GM12878 (cell line): Measurements from ENCODE around the gene PSMA7. TPM values are rescaled to one million over a fixed set of nuclear protein-coding genes. Genes with fewer than 3 reads are reported as not detected.

Source experiments
- ATAC-seq: fragments of 200-7000 bp; cut with Tn5 transposase; 3 replicates; pipeline ENCODE4 v1.9.1; 2020; ENCODE audit warnings: mild to moderate bottlenecking, moderate library complexity
- BruUV-seq: library from RNA; stranded (reverse); fragments of 400-500 nt; replicated peaks from 2 replicates; lab custom pipeline; 2021; lab: Mats Ljungman, UMichigan
- CTCF ChIA-PET: fragments of 300-600 bp; sonication (Branson Sonifier 250); formaldehyde crosslinking; extraction: SDS; loops from one replicate; lab custom pipeline; 2021; ENCODE audit warnings: inconsistent platforms; lab: Yijun Ruan, JAX
- POLR2A ChIA-PET: fragments of 350-600 bp; formaldehyde crosslinking; extraction: SDS; loops from one replicate; lab custom pipeline; 2021; ENCODE audit warnings: inconsistent platforms; lab: Charles Lee
- RAD21 ChIA-PET: fragments of 300-600 bp; sonication (Branson Sonifier 250); formaldehyde crosslinking; loops from one replicate; lab custom pipeline; 2023; ENCODE audit warnings: antibody characterized with exemption; ENCODE audit not compliant: unreplicated experiment; lab: Charles Lee
- SMC1A ChIA-PET: fragments of 300-600 bp; sonication (Branson Sonifier 250); formaldehyde crosslinking; loops from one replicate; lab custom pipeline; 2023; ENCODE audit not compliant: unreplicated experiment, uncharacterized antibody; lab: Charles Lee
- DNase-seq: peaks from one replicate; pipeline ENCODE4 v3.0.0-alpha.2; 2011; ENCODE audit warnings: low read depth, low spot score
- FAIRE-seq: peaks from 3 replicates; lab custom pipeline; 2011; peaks lifted over from hg19 to GRCh38; lab: Jason Lieb, UNC
- H2AFZ ChIP-seq: 2 replicates; pipeline ENCODE4 v1.6.0; 2011; ENCODE audit warnings: low read depth, low read length, control low read depth; ENCODE audit not compliant: control insufficient read depth
- H3K27ac ChIP-seq: 2 replicates; pipeline ENCODE4 v1.5.1; 2011; ENCODE audit warnings: control low read depth; ENCODE audit not compliant: control insufficient read depth, insufficient read depth
- H3K27me3 ChIP-seq, 2 experiments: replicated peaks in 1 of 2; 2 replicates each; pipeline versions ENCODE4 v1.6.0 to v1.6.1; 2011; ENCODE audit warnings: low read length in 1 of 2; ENCODE audit not compliant: control insufficient read depth in 2 of 2, insufficient read depth in 2 of 2
- H3K36me3 ChIP-seq, 2 experiments: 2 replicates each; pipeline ENCODE4 v1.5.1; 2011; ENCODE audit warnings: low read length in 1 of 2; ENCODE audit not compliant: control insufficient read depth in 2 of 2, insufficient read depth in 2 of 2
- H3K4me1 ChIP-seq: 2 replicates; pipeline ENCODE4 v1.6.1; 2011; ENCODE audit warnings: mild to moderate bottlenecking, low read length, moderate library complexity, mixed read lengths; ENCODE audit not compliant: control insufficient read depth, insufficient read depth
- H3K4me2 ChIP-seq: 2 replicates; pipeline ENCODE4 v1.6.0; 2011; ENCODE audit warnings: control low read depth; ENCODE audit not compliant: control insufficient read depth, insufficient read depth
- H3K4me3 ChIP-seq: fragments of 200-600 bp; sonication (generic); 2 replicates; pipeline ENCODE4 v1.5.1; 2016
- H3K79me2 ChIP-seq: 2 replicates; pipeline ENCODE4 v1.6.0; 2011; ENCODE audit warnings: low read length; ENCODE audit not compliant: control insufficient read depth, insufficient read depth
- H3K9ac ChIP-seq: 2 replicates; pipeline ENCODE4 v1.8.0; 2011; ENCODE audit warnings: low read length, control low read depth, mixed read lengths; ENCODE audit not compliant: control insufficient read depth, insufficient read depth
- H3K9me3 ChIP-seq: replicated peaks from 3 replicates; pipeline ENCODE4 v1.5.1; 2011; ENCODE audit warnings: mild to moderate bottlenecking, low read length; ENCODE audit not compliant: control insufficient read depth, insufficient read depth
- H4K20me1 ChIP-seq: 2 replicates; pipeline ENCODE4 v1.6.0; 2011; ENCODE audit not compliant: control insufficient read depth, insufficient read depth
- CTCF ChIP-seq, 3 experiments: IDR thresholded peaks in 2 of 3; conservative IDR thresholded peaks in 1 of 3; 2 replicates each; pipeline ENCODE4 v1.5.1; 2011; ENCODE audit warnings: low read depth in 3 of 3, low read length in 3 of 3, mild to moderate bottlenecking in 3 of 3, control low read depth in 2 of 3, moderate library complexity in 2 of 3, inconsistent platforms in 1 of 3, mixed read lengths in 1 of 3; ENCODE audit not compliant: control insufficient read depth in 2 of 3, insufficient read depth in 1 of 3; ENCODE audit errors: extremely low read depth in 1 of 3
- EGR1 ChIP-seq, 2 experiments: IDR thresholded peaks; 1 replicate in 1 of 2; 2 replicates in 1 of 2; pipeline ENCODE4 v1.6.1; 2011 to 2012; ENCODE audit warnings: low read depth in 2 of 2, low read length in 2 of 2, borderline replicate concordance in 1 of 2, mild to moderate bottlenecking in 1 of 2, moderate library complexity in 1 of 2
- FOXK2 ChIP-seq: fragments of 450-650 bp; IDR thresholded peaks from 2 replicates; pipeline ENCODE4 v1.6.1; 2017; ENCODE audit warnings: mild to moderate bottlenecking, moderate library complexity
- HSF1 ChIP-seq: fragments of 150-350 bp; IDR thresholded peaks from 2 replicates; pipeline ENCODE4 v1.6.1; 2014; ENCODE audit warnings: mild to moderate bottlenecking, low read depth, low read length
- NFXL1 ChIP-seq: fragments of 450-650 bp; IDR thresholded peaks from 2 replicates; pipeline ENCODE4 v1.6.1; 2017; ENCODE audit warnings: antibody characterized with exemption, mild to moderate bottlenecking, borderline replicate concordance
- POLR2AphosphoS2 ChIP-seq: IDR thresholded peaks from 2 replicates; pipeline ENCODE4 v1.6.1; 2011; ENCODE audit warnings: low read depth, mild to moderate bottlenecking, low read length, improper control_type of control experiment, moderate library complexity
- SKIL ChIP-seq: fragments of 450-650 bp; IDR thresholded peaks from 2 replicates; pipeline ENCODE4 v1.6.1; 2017; ENCODE audit warnings: mild to moderate bottlenecking, low read depth, inconsistent platforms; ENCODE audit not compliant: poor library complexity, severe bottlenecking
- SMAD5 ChIP-seq: IDR thresholded peaks from 2 replicates; pipeline ENCODE4 v1.6.1; 2016; ENCODE audit warnings: antibody characterized with exemption, low read depth
- SPI1 ChIP-seq: IDR thresholded peaks from 2 replicates; pipeline ENCODE4 v1.6.1; 2011; ENCODE audit warnings: low read depth, mild to moderate bottlenecking, low read length, moderate library complexity, borderline replicate concordance; ENCODE audit not compliant: insufficient read depth
- TCF12 ChIP-seq: IDR thresholded peaks from 2 replicates; pipeline ENCODE4 v1.6.1; 2011; ENCODE audit warnings: low read depth, mild to moderate bottlenecking, low read length
- USF1 ChIP-seq: IDR thresholded peaks from 2 replicates; pipeline ENCODE4 v1.6.1; 2011; ENCODE audit warnings: borderline replicate concordance, low read depth, mild to moderate bottlenecking, moderate library complexity, mixed read lengths, low read length; ENCODE audit not compliant: insufficient read depth; ENCODE audit errors: extremely low read length
- ZNF207 ChIP-seq: fragments of 450-650 bp; IDR thresholded peaks from 2 replicates; pipeline ENCODE4 v1.6.1; 2014; ENCODE audit warnings: antibody characterized with exemption, mild to moderate bottlenecking, borderline replicate concordance
- ZNF24 ChIP-seq: fragments of 450-650 bp; IDR thresholded peaks from 2 replicates; pipeline ENCODE4 v1.6.1; 2017; ENCODE audit warnings: antibody characterized with exemption, mild to moderate bottlenecking
- WGBS: methylation state at CpG from one replicate; pipeline ENCODE4 v1.1.6; 2016; ENCODE audit warnings: low lambda C conversion rate; ENCODE audit not compliant: insufficient replicate concordance, insufficient coverage; ENCODE audit errors: missing lambda C conversion rate; 5-methylcytosine and 5-hydroxymethylcytosine counted together
- in situ Hi-C: fragments of 300-500 bp; cut with MboI; formaldehyde crosslinking; loops from 9 replicates; pipeline ENCODE4 v1.14.3; 2018; ENCODE audit warnings: mixed read lengths
- intact Hi-C: fragments of 100-400 bp; cut with micrococcal nuclease; formaldehyde crosslinking; loops from one replicate; pipeline ENCODE4 v1.14.2; 2022; ENCODE audit not compliant: unreplicated experiment
- polyA plus RNA-seq, 11 experiments: library from polyadenylated mRNA; depleted of rRNA in 4 of 11; unstranded in 6 of 11; stranded (reverse) in 5 of 11; fragments of >200 nt; fragmentation: Nextera tagmentation in 4 of 11; fragmentation: Illumina TruSeq in 1 of 11; extraction: Ambion mirVana in 4 of 11; extraction: Trizol in 1 of 11; gene quantifications; 1 replicate in 1 of 11; 2 replicates in 10 of 11; pipeline versions ENCODE4 v1.2.1 to v1.2.3, GENCODE V29; 2011 to 2016; ENCODE audit warnings: inconsistent platforms in 2 of 11, missing spikeins in 2 of 11, low read depth in 1 of 11
- total RNA-seq, 4 experiments: library from RNA; depleted of rRNA in 3 of 4; stranded (reverse); fragments of >200 nt in 3 of 4; fragmentation: Illumina TruSeq in 1 of 4; extraction: Trizol in 1 of 4; gene quantifications; 2 replicates each; pipeline versions ENCODE4 v1.2.1 to v1.2.3, GENCODE V29; 2013 to 2021

Gene PSMA7
- total and polyA plus RNA-seq, 10 of the 15 experiments (the other 5 are each of a cell fraction or from before 2014, with no cell fraction given): 216 to 857 (median 368) TPM

GRCh38 chr20:62156592-62157386 lies 13.6 kb upstream of the PSMA7 start (continued):
- TF ChIP-seq CTCF (IDR thresholded peaks at IDR 0.05 in 2 of 3, conservative IDR thresholded peaks at IDR 0.05 in 1 of 3; ENCODE audit: control insufficient read depth in 2 of 3, extremely low read depth in 1 of 3, insufficient read depth in 1 of 3, low read depth in 3 of 3, low read length in 3 of 3) (peak; percentile 57 to 80 (median 63)), POLR2AphosphoS2 (no peak)

- H3K27ac ChIP-seq: no peak overlapping the region
- H3K79me2 ChIP-seq: peaks cover 6% of the 10 kb centered on the region
- peaks cover 15 to 25% of the 10 kb centered on the region in 2 experiments; a peak in 3 of 4 replicates for H3K36me3 ChIP-seq
- FAIRE-seq: no peak
- WGBS: 62% methylated on average over 3 of the region's 3 CpGs
- no peak overlapping the region for H3K9ac ChIP-seq
- ChIA-PET RAD21 (no interaction called here), CTCF (interaction anchor here (0.8 to 1.5 kb wide), 3 partner anchors 12 to 145 kb away, joined by 3 to 8 read pairs (median 5); no protein-coding TSS in a partner anchor), POLR2A (no interaction called here), SMC1A (no interaction called here)
- DNase-seq: no peak
- in situ Hi-C loops (no loop called here), intact Hi-C loops (no loop called here)
- H3K9me3 ChIP-seq: no peaks in the 10 kb centered on the region; the same call in 2 of the 3 replicates
- no peaks in the 10 kb centered on the region for H4K20me1 ChIP-seq
- BruUV-seq: no TSS peak
- no peak overlapping the region for H3K4me2 ChIP-seq
- H3K27me3 ChIP-seq: no peaks in the 10 kb centered on the region
- no peak overlapping the region for H2AFZ ChIP-seq
- H3K4me1 ChIP-seq: peaks cover 9% of the 10 kb centered on the region
- peak; percentile 12; the same call in 1 of the 3 replicates for ATAC-seq
- no peak overlapping the region for H3K4me3 ChIP-seq
- no peak for TF ChIP-seq SMAD5
- TF ChIP-seq NFXL1: no peak
- TF ChIP-seq SKIL: no peak
- TF ChIP-seq USF1: no peak
- no peak for TF ChIP-seq HSF1
- no peak for TF ChIP-seq ZNF24
- no peak for TF ChIP-seq FOXK2
- no peak for TF ChIP-seq TCF12
- no peak for TF ChIP-seq EGR1 (IDR thresholded peaks at IDR 0.05; ENCODE audit: borderline replicate concordance in 1 of 2, low read depth in 2 of 2, low read length in 2 of 2)
- TF ChIP-seq ZNF207: no peak
- no peak for TF ChIP-seq SPI1
These were observed 13.0 kb upstream of the PSMA7 start for GRCh38 chr20:62156254-62156556.
